HG03280 (cell line): Measurements from ENCODE around the gene PMM2.
"Not testable (repeated sequence)": the region's sequence is repeated elsewhere in the genome, so short reads cannot be mapped to it uniquely, and the experiment has no call there.

ENCODE experiments used
- ATAC-seq: cut with Tn5 transposase; IDR thresholded peaks from one replicate; pipeline ENCODE4 v1.9.1; 2021; ENCODE audit warnings: mild to moderate bottlenecking, moderate library complexity; ENCODE audit not compliant: unreplicated experiment

The PMM2 gene

DNA sequence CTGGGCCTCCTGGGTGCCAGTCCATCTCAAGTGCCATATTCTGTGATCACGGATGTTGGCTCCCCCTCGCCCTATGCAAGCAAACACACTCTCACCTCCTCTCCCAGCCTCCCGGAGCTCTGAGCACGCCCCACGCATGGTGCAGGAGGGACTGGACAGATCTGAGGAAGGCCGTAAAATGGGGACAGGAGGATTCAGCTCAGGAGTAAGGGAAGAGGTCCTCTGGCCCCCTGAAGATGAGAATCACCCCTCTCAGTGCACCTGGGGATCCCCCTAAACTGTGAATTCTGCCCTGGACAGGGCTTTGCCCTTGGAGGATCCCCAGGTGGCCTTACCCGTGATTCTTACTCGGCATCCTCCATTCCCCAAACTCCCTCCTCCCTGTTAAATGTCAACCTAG, 15.8 kb upstream of the PMM2 start:
- ATAC-seq = no peak

DNA sequence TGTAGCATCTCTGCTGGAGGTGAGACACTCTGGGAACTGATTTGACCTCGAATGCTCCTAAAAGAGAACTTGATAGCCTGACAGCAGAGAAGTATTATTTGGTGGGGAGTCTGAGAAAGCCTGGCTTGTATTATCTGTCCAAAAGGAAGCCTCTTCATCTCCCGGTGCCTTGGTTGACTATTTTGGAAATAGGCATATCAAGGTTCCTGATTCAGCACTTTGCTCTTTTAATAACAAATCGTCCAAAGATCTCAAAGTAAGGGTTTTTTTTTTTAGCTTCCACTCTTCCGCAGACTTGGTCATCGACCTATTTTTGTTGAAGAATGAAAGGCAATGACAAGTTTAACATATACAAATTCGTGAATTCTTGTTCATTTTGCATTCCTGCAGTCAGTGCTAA, 15.0 kb upstream of the PMM2 start:
- no peak for ATAC-seq

DNA sequence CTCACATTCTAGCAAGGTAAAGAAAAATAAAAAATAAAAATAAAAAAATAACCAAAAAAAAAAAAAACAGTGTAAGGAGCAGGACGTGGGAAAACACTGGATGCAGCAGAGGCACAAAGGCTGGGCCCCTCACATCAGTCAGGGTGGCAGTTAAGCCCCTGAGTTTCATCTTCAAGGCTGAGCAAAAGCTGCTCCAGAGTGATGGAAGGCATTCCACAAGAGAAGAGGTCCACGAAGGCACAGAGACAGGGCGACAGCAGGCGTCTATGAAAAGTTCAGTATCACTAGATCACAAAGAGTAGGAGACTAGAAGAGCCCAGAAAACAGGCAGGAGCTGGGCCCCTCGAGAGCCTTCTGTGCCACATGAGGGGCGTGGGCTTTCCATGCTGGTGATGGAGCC, 12.2 kb upstream of the PMM2 start:
- ATAC-seq = no peak

DNA sequence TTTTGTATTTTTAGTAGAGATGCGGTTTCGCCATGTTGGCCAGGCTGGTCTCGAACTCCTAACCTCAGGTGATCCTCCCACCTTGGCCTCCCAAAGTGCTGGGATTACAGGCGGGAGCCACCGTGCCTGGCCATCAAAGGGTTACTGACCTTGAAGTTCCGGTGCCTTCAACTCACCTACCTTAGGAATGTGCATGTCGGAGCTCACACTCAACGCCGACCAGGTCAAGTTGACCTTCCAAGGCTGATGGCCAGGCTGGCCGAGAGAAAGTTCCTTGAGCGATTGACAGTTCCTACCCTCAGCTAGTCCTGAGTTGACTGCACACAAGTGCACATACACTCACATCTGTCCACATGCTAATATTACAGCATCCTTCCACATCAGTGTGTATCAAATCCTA, 11.3 kb upstream of the PMM2 start:
- ATAC-seq = not testable (repeated sequence)

DNA sequence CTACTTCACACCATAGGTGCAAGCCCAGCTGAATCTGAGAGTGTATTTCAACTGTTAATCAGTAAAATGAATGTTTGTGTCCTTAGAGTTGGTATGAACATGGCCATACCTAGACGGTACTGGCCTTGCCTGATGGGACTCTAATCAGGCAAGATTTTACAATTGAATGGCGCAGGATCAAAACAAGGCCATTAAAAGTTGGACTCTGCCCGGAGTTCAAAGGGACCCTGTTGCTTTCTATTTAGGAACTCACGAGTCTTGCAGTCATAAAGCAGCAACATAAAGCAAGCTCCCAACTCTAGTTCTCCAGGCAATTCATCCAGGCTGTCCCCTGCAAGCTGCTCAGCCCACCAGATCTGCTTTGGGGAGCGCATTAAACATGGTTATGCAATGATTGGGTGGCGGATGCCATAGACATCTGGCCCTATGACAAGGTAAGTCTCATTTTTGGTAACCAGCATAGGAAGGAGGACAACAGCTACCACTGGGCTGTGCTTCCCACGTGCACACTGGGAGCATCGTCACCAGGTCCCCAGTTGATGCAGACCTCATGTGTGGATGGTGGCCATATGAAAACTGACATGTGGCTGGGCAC, 9.0 kb upstream of the PMM2 start:
- no peak for ATAC-seq

DNA sequence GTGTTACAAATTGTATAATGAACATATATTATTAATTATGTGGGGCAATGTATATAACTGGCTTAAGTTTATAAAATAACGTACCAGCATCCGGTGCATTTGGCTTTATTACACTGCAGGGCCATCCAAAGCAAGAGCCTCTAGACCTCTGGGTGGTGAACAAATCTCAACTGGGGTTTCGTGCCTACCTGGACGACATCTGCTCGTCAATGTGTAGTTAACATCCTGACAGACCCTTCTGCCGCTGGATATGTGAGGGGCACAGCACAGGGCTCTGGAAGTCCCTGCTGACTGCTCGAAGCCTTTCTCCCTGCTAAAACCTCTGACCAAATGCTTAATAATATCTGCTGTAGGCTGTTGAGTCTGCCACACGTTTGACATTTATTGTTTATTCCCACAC, 2.5 kb upstream of the PMM2 start:
- ATAC-seq = no peak

DNA sequence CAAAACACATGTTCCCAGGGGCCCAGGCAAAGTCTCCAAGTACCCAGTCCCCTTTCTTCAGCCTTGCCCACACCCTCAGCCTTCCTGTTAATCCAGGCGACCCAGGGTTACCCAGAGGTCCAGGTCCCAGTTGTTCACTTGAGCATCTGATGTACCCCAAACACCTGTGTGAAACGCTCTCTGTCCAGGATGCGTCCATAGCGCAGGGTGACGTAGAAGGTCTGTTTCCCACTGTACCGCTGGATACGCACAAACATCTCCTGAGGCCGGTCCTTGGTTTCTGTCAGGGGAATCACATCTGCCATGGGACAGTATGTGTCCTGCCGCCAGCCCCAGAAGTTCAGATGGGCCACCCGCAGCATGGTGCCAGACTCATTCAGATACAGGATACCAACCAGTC, 1.8 kb upstream of the PMM2 start:
- ATAC-seq = no peak

DNA sequence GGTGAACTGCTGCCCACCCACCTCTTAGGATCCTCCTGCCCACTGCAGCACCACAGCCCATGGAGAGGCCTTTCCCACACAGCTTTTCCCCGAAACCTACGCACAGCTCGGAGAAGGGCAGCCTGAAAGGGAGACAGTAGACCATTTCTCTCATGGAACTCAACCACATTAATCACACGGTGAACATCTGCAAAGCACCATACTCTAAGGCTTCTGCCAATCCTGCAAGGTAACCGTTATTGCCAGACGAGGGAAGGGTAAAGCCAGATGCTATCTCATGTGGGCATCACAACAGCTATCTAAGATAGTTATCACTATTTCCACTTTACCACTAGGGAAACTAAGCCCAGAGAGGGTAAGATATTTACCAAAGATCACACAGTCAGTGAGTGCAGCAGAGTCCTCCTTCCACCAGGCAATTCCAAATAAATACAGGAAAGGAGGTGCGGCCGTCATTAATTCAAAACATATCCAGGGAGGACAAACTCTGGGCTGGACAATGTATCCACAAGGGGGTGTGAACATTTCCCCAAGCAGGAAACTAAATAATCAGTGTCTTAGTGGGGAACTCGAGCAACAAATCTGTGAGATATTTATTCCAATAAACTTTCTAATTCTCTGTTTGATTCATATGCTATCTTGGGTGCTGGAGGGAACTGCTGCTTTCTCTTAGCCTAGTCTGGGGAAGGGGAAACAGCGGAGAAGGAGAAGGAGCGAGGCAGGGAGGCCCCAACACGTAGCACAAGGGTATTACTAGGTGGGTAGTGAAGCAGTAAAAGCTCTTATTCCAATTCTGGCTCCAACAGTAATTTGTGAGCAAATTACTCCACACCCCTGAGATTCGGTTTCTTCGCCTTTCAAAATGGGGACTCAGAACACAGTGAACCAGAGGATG, 923 bp upstream of the PMM2 start:
- no peak for ATAC-seq

DNA sequence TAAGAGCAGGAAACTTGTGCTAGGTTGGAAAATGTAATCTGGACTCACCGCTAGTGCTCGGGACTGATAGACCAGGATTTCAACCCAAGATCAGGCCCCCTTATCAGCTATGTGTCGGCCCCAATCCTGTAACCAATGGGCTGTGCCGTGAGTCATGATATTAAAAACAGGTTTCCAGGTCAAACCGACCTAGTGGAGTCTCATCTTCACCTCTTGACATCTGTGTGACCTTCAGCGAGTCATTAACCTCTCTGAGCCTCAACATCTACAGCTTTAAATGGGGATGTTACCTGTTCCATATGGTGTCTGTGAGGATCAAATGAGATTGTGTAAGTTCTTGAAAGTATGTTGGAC, 512 bp downstream of the PMM2 start:
- ATAC-seq = no peak

DNA sequence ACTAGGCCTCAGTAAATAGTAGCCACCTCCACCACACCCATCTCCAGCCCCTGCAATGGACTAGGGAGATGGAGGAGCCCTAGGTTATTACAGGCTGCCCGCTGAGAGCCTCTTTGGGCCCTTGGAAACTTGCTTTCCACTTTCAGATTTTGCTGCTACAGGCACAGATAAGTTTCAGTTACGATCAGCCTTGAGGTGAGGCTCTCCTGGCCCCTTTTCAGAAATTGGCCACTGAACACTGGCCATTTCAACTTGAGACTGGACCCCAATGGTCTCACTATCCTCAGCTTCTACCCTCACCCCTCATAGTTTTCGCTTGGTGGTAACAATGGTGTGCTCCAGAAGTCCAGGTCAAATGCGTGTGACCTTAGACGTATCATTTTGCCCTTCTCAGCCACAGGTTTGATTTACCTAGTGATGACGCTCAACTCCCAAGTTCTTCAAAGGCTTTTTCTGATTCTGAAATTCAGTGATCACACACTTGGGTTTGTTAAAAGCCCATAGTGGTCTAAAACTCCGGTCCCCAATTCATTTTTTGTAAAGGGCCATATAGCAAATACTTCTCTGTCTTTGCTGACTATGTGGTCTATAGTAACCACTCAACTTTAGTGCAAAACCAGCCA, 1.0 kb downstream of the PMM2 start:
- ATAC-seq = no peak

DNA sequence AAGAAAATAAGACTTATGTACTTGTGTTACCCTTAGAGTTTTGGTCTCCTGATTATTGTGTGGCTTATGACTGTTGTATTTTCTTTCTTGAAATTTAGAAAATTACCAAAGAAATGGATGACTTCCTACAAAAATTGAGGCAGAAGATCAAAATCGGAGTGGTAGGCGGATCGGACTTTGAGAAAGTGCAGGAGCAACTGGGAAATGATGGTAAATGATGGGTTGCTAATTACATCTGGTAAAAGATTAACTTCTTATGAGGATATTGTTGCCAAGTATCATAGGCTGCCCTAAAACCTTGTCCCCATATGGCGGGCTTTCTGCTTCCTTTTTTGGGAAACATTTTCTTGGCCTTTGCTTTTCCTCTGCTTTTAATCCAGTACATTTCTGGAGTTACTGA, 4.1 kb downstream of the PMM2 start:
- no peak for ATAC-seq

DNA sequence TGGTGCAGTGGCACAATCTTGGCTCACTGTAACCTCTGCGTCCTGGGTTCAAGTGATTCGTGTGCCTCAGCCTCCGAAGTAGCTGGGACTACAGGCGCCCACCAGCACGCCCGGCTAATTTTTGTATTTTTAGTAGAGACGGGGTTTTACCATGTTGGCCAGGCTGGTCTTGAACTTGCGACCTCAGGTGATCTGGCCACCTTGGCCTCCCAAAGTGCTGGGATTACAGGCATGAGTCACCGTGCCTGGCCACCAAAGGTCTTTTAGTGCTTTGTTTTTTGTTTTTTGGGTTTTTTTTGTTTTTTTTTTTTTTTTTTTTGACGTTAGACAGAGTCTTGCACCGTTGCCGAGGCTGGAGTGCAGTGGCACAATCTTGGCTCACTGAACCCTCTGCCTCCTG, 6.1 kb downstream of the PMM2 start:
- ATAC-seq = not testable (repeated sequence)

DNA sequence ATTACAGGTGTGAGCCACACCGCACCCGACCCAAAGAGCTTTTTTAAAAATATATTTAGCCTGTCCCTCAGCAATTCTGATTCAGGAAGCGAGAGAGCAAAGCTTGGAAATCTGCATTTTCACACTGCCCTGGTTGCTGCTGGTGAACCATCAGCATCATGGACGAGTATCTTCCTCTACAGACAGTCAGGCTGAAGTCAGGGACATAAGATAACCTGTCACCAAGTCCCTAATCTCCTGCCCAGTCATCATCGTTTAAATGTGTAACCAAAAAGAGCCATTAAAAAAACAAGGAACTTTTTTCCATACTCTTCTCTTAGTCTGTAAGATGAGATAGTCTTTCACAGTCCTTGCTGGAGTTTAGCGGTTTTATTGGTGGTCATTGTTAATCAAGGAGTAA, 6.7 kb downstream of the PMM2 start:
- no peak for ATAC-seq

DNA sequence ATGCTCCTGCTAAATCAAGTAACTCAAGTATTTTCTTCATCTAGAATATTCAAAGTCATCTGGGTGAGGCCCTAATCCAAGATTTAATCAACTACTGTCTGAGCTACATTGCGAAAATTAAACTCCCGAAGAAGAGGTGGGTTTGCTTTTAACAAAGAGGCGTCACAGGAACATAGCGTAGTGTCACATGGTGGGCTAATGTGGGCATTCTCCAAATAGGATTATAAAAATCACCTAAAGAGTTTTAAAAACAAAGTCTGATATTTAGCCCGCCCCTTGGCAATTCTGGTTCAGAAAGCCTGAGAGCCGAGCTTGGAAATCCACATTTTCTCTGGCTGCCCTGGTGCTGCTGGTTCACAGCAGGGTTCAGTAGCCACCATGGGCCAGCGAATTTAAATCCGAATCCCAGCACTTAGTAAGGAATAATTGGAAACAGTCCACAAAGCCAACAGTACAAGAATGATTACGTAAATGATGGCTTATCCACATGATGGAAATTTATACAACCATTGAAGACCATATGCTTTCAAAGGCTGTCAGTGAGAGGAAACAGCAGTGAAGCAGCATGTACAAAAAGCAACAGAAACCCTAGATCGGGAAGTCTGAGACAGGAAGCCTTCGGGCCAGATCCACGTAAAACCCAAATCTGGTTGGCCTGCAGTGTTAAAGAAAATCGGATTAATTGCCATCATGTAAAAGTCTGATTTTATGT, 8.8 kb downstream of the PMM2 start:
- no peak for ATAC-seq

DNA sequence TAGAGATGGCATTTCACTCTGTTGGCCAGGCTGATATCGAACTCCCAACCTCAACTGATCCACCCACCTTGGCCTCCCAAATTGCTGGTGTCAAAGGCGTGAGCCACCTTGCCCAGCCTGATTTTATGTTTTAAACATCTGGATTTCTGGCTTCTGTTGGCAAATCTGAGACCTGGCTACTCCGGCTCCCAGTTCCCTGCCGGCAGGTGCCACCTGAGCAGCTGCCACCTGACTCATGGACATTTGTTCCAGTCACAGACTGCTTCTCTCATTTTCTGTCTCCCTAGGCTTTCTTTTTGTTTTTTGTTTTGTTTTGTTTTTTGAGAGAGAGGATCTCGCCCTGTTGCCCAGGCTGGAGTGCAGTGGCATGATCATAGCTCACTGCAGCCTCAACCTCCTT, 9.6 kb downstream of the PMM2 start:
- no peak for ATAC-seq

DNA sequence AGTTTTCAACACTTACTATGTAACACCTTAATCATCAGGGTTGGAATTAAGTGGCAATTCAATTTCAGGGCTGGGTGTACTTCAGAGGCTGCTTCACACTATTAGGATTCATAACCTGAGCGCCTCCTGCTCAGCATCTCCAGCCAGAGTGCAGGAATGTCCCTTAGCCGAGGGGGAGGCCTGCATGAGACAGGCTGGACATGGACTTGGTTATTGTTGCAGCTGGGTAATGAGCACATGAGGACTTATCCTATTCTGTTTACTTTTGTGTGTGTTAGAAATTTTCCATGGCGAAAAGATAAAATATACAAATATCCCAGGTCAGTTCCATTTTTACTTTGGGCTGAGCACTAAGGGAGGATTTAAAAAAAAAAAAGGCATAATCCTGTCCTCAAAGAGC, 10.4 kb downstream of the PMM2 start:
- no peak for ATAC-seq

DNA sequence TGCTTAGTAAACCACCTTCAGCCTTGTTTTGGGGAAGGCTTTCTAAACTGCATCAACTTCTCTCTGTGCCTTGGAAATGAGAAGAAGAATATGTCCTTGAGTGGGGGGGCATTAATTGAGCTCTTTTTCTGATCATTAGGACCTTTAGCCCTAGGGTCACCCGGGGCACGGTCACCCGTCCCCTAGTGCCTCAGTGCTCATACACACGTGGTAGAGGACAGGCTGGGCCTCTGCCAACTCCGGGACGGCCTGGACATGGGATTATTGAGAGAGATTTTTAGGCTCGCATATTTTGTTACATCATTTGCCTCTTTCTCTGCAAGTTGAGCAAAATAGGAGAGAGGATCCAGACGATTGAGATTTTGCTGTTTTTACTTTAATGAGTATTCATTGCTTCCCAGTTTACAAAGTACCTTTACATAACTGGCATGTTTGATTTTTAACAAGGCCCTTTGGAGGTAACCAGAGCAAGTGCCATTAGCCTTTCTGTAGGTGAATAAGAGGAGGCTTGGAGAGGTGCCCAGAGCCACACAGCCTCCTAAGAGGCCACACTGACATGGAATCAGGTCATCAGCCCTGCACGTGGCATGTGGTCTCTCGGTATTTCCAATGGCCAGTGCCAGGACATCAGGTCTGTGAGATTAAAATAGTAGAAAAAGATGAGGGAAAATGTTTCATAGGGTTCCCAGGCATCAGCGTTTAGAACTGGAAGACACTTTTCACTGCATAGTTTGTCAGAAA, 11.1 kb downstream of the PMM2 start:
- ATAC-seq = no peak

DNA sequence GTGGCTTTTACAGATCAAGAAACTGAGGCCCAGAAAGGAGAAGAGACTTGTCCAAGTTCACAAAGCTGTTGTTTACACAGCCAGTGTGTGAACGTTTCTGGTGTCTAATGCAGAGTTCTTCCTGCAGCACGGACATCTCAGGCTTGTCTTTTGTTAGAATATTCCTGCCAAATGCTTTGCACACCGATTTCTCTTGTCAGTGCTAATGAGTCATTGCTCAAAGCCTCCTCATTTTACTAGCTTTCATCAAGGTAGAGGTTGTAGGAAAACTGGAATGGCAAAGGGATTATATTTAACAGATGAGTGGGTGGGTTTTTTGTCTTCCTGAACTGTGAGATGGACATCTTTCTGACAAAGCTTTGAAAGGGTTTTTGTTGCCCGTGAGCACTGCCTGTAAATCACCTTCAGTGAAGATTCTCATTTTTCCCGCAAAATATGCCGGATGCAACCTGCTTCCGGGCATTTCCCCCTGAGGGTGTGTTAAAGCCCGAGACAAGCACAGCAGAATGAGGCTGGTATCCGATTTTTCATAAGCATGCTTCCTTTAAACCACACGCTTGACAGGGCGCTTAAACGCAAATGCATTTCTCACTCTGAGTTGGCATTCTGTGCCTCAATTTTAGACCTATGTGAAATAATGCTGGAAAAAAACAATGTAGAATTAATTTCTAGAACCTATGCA, 14.7 kb downstream of the PMM2 start:
- ATAC-seq = no peak

DNA sequence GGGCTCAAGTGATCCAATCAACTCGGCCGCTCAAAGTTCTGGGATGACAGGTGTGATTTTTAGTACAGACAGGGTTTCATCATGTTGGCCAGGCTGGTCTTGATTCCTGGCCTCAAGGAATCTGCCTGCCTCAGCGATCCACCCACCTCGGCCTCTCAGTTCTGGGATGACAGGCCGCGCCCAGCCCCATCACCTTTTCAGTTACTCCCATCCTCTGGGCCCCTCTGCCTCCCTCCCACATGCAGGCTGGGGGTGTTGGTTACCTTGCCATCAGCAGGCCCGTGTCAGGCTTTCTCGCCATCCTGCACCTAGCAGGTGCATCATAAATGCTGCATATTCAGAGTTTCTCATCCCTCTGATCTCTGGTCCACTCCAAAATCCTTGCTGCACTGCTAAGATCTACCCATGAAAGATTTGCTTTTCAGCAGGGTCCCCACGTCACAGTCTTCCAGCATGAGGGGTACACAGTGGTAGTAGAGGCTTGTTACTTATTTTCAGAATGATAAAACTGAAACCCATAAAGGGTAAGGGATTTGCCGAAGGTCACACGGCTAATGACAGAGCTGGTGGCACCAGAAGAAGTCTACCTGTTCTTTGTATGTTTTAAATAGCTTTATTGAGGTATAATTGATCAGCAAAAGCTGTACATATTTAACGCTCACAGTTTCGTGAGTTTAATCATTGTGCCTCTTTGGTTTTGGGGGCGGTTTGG, 16.6 kb downstream of the PMM2 start:
- ATAC-seq = no peak
